HepG2 (cell line): ENCODE measurements around the gene CENPB. TPM values are rescaled to one million over a fixed set of nuclear protein-coding genes. Genes with fewer than 3 reads are reported as not detected.

ENCODE experiments used
- KLF11 ChIP-seq: IDR thresholded peaks from 2 replicates; pipeline ENCODE4 v1.6.1; 2016; ENCODE audit warnings: missing compliant biosample characterization
- LCORL ChIP-seq, 2 experiments: fragments of 450-650 bp in 1 of 2; sonication (generic) in 1 of 2; formaldehyde crosslinking in 1 of 2; IDR thresholded peaks; 2 replicates each; pipeline versions ENCODE4 v1.5.0 to v1.6.1; 2017 to 2020; ENCODE audit warnings: antibody characterized with exemption in 1 of 2, missing genetic modification reagents in 1 of 2
- NR2F2 ChIP-seq: IDR thresholded peaks from 2 replicates; pipeline ENCODE4 v1.6.1; 2012; ENCODE audit warnings: low read depth, inconsistent platforms, borderline replicate concordance
- SPEN ChIP-seq: sonication (generic); formaldehyde crosslinking; IDR thresholded peaks from 2 replicates; pipeline ENCODE4 v1.5.1; 2020; ENCODE audit warnings: low read depth, mild to moderate bottlenecking, missing genetic modification reagents
- THAP11 ChIP-seq: IDR thresholded peaks from 2 replicates; pipeline ENCODE4 v1.6.1; 2016; ENCODE audit warnings: missing biosample characterization, missing genetic modification reagents
- XRCC5 ChIP-seq: fragments of 200-400 bp; formaldehyde crosslinking; optimal IDR thresholded peaks from 2 replicates; pipeline ENCODE3; 2017; ENCODE audit warnings: mild to moderate bottlenecking, low read length
- ZNF235 ChIP-seq: sonication (generic); formaldehyde crosslinking; IDR thresholded peaks from 2 replicates; pipeline ENCODE4 v1.8.1; 2023; ENCODE audit warnings: mild to moderate bottlenecking, missing genetic modification reagents, borderline replicate concordance
- polyA plus RNA-seq, 8 experiments: library from polyadenylated mRNA; depleted of rRNA in 3 of 8; stranded (reverse) in 7 of 8; unstranded in 1 of 8; fragments of >200 nt; fragmentation: Illumina TruSeq in 4 of 8; extraction: Trizol in 4 of 8; gene quantifications; 2 replicates each; pipeline versions ENCODE4 v1.2.1 to v1.2.3, GENCODE V29; 2011 to 2016; ENCODE audit warnings: low read depth in 4 of 8, missing spikeins in 1 of 8, mixed read lengths in 1 of 8; ENCODE audit not compliant: insufficient read depth in 1 of 8
- total RNA-seq, 5 experiments: library from RNA; depleted of rRNA; stranded (reverse); fragments of >200 nt; fragmentation: Illumina TruSeq; extraction: Trizol; gene quantifications; 2 replicates each; pipeline ENCODE4 v1.2.3, GENCODE V29; 2016; ENCODE audit warnings: low read depth in 1 of 5
- TF ChIP-seq, protein P1 (sequence below): IDR thresholded peaks from 2 replicates; pipeline ENCODE4 v1.6.1; 2016; ENCODE audit warnings: low read depth, missing genetic modification reagents, missing compliant biosample characterization
- TF ChIP-seq, protein P2 (sequence below): sonication (generic); formaldehyde crosslinking; IDR thresholded peaks from 2 replicates; pipeline ENCODE4 v1.8.1; 2023; ENCODE audit warnings: mild to moderate bottlenecking, missing genetic modification reagents
- TF ChIP-seq, protein P3 (sequence below): sonication (generic); formaldehyde crosslinking; IDR thresholded peaks from 2 replicates; pipeline ENCODE4 v1.5.0; 2020; ENCODE audit warnings: mild to moderate bottlenecking, missing genetic modification reagents, moderate library complexity
- TF ChIP-seq, protein P4 (sequence below): sonication (generic); formaldehyde crosslinking; IDR thresholded peaks from 2 replicates; pipeline ENCODE4 v1.5.0; 2020; ENCODE audit warnings: mild to moderate bottlenecking, missing genetic modification reagents, borderline replicate concordance
- TF ChIP-seq, protein P5 (sequence below): sonication (generic); formaldehyde crosslinking; IDR thresholded peaks from 2 replicates; pipeline ENCODE4 v1.4.0; 2020; ENCODE audit warnings: missing genetic modification reagents, borderline replicate concordance

CENPB gene
- total and polyA plus RNA-seq, 2 of the 13 experiments (the other 11 are each of a cell fraction or from before 2014, with no cell fraction given), result 10.4 to 54.5 TPM

DNA sequence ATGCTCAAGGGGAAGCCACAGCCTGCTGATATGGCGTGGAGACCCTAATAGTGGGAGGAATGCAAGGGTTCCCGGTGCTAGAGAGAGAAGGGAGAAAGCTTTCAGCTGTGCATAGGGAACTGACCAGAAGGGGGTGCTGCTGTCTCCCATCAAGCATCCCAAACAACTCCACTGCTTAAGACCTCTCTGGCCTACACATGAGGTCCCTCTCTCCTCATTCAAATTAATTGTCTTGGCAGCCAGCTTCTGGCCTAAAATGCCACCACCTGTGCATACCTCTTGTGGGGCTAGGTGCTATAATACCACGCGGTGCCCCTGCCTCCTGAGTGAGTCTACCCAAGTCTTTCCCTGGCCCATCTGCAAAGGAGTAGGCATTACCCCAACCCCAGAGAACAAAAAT lies 33.4 kb downstream of the CENPB start (continued):
- TF ChIP-seq, protein P1, sequence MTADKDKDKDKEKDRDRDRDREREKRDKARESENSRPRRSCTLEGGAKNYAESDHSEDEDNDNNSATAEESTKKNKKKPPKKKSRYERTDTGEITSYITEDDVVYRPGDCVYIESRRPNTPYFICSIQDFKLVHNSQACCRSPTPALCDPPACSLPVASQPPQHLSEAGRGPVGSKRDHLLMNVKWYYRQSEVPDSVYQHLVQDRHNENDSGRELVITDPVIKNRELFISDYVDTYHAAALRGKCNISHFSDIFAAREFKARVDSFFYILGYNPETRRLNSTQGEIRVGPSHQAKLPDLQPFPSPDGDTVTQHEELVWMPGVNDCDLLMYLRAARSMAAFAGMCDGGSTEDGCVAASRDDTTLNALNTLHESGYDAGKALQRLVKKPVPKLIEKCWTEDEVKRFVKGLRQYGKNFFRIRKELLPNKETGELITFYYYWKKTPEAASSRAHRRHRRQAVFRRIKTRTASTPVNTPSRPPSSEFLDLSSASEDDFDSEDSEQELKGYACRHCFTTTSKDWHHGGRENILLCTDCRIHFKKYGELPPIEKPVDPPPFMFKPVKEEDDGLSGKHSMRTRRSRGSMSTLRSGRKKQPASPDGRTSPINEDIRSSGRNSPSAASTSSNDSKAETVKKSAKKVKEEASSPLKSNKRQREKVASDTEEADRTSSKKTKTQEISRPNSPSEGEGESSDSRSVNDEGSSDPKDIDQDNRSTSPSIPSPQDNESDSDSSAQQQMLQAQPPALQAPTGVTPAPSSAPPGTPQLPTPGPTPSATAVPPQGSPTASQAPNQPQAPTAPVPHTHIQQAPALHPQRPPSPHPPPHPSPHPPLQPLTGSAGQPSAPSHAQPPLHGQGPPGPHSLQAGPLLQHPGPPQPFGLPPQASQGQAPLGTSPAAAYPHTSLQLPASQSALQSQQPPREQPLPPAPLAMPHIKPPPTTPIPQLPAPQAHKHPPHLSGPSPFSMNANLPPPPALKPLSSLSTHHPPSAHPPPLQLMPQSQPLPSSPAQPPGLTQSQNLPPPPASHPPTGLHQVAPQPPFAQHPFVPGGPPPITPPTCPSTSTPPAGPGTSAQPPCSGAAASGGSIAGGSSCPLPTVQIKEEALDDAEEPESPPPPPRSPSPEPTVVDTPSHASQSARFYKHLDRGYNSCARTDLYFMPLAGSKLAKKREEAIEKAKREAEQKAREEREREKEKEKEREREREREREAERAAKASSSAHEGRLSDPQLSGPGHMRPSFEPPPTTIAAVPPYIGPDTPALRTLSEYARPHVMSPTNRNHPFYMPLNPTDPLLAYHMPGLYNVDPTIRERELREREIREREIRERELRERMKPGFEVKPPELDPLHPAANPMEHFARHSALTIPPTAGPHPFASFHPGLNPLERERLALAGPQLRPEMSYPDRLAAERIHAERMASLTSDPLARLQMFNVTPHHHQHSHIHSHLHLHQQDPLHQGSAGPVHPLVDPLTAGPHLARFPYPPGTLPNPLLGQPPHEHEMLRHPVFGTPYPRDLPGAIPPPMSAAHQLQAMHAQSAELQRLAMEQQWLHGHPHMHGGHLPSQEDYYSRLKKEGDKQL (CRISPR knock-in tag), result no peak
- peak; percentile 85 for TF ChIP-seq XRCC5
- TF ChIP-seq LCORL (IDR thresholded peaks at IDR 0.05), result no peak
- TF ChIP-seq LCORL (CRISPR knock-in tag; IDR thresholded peaks at IDR 0.05), result peak; percentile 63; the same call in 1 of the 2 replicates
- no peak for TF ChIP-seq NR2F2
- TF ChIP-seq, protein P2, sequence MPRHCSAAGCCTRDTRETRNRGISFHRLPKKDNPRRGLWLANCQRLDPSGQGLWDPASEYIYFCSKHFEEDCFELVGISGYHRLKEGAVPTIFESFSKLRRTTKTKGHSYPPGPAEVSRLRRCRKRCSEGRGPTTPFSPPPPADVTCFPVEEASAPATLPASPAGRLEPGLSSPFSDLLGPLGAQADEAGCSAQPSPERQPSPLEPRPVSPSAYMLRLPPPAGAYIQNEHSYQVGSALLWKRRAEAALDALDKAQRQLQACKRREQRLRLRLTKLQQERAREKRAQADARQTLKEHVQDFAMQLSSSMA, result 0 out of 2 replicates have a peak, but pooled peaks have one; percentile 23
- peak; percentile 74 for TF ChIP-seq THAP11
- no peak for TF ChIP-seq KLF11 (CRISPR knock-in tag)
- TF ChIP-seq, protein P3, sequence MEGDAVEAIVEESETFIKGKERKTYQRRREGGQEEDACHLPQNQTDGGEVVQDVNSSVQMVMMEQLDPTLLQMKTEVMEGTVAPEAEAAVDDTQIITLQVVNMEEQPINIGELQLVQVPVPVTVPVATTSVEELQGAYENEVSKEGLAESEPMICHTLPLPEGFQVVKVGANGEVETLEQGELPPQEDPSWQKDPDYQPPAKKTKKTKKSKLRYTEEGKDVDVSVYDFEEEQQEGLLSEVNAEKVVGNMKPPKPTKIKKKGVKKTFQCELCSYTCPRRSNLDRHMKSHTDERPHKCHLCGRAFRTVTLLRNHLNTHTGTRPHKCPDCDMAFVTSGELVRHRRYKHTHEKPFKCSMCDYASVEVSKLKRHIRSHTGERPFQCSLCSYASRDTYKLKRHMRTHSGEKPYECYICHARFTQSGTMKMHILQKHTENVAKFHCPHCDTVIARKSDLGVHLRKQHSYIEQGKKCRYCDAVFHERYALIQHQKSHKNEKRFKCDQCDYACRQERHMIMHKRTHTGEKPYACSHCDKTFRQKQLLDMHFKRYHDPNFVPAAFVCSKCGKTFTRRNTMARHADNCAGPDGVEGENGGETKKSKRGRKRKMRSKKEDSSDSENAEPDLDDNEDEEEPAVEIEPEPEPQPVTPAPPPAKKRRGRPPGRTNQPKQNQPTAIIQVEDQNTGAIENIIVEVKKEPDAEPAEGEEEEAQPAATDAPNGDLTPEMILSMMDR (CRISPR knock-in tag), result peak; percentile 91
- TF ChIP-seq SPEN (CRISPR knock-in tag), result 0 out of 2 replicates have a peak, but pooled peaks have one; percentile 23
- TF ChIP-seq, protein P4, sequence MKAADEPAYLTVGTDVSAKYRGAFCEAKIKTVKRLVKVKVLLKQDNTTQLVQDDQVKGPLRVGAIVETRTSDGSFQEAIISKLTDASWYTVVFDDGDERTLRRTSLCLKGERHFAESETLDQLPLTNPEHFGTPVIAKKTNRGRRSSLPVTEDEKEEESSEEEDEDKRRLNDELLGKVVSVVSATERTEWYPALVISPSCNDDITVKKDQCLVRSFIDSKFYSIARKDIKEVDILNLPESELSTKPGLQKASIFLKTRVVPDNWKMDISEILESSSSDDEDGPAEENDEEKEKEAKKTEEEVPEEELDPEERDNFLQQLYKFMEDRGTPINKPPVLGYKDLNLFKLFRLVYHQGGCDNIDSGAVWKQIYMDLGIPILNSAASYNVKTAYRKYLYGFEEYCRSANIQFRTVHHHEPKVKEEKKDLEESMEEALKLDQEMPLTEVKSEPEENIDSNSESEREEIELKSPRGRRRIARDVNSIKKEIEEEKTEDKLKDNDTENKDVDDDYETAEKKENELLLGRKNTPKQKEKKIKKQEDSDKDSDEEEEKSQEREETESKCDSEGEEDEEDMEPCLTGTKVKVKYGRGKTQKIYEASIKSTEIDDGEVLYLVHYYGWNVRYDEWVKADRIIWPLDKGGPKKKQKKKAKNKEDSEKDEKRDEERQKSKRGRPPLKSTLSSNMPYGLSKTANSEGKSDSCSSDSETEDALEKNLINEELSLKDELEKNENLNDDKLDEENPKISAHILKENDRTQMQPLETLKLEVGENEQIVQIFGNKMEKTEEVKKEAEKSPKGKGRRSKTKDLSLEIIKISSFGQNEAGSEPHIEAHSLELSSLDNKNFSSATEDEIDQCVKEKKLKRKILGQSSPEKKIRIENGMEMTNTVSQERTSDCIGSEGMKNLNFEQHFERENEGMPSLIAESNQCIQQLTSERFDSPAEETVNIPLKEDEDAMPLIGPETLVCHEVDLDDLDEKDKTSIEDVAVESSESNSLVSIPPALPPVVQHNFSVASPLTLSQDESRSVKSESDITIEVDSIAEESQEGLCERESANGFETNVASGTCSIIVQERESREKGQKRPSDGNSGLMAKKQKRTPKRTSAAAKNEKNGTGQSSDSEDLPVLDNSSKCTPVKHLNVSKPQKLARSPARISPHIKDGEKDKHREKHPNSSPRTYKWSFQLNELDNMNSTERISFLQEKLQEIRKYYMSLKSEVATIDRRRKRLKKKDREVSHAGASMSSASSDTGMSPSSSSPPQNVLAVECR (CRISPR knock-in tag), result peak; percentile 20; the same call in 1 of the 2 replicates
- no peak for TF ChIP-seq ZNF235 (CRISPR knock-in tag)
- TF ChIP-seq, protein P5, sequence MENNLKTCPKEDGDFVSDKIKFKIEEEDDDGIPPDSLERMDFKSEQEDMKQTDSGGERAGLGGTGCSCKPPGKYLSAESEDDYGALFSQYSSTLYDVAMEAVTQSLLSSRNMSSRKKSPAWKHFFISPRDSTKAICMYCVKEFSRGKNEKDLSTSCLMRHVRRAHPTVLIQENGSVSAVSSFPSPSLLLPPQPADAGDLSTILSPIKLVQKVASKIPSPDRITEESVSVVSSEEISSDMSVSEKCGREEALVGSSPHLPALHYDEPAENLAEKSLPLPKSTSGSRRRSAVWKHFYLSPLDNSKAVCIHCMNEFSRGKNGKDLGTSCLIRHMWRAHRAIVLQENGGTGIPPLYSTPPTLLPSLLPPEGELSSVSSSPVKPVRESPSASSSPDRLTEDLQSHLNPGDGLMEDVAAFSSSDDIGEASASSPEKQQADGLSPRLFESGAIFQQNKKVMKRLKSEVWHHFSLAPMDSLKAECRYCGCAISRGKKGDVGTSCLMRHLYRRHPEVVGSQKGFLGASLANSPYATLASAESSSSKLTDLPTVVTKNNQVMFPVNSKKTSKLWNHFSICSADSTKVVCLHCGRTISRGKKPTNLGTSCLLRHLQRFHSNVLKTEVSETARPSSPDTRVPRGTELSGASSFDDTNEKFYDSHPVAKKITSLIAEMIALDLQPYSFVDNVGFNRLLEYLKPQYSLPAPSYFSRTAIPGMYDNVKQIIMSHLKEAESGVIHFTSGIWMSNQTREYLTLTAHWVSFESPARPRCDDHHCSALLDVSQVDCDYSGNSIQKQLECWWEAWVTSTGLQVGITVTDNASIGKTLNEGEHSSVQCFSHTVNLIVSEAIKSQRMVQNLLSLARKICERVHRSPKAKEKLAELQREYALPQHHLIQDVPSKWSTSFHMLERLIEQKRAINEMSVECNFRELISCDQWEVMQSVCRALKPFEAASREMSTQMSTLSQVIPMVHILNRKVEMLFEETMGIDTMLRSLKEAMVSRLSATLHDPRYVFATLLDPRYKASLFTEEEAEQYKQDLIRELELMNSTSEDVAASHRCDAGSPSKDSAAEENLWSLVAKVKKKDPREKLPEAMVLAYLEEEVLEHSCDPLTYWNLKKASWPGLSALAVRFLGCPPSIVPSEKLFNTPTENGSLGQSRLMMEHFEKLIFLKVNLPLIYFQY, result 0 out of 2 replicates have a peak, but pooled peaks have one; percentile 31
